ENCODE data around the gene MYOZ1. TPM values are rescaled to one million over a fixed set of nuclear protein-coding genes. Genes with fewer than 3 reads are reported as not detected.

MYOZ1 gene
- total and polyA plus RNA-seq, 2 donors (not counting 1 experiment from before 2014, with no cell fraction given), result not detected

GRCh38 chr10:73593812-73594211, 47.5 kb downstream of the MYOZ1 start:
- no peak for TF ChIP-seq CTCF (IDR thresholded peaks at IDR 0.05)
- no peak for TF ChIP-seq EZH2 (IDR thresholded peaks at IDR 0.05; ENCODE audit: borderline replicate concordance, insufficient read depth, low read depth, low read length, poor library complexity, severe bottlenecking)
- H4K20me1 ChIP-seq (ENCODE audit: control insufficient read depth, insufficient read depth, low read length, poor library complexity, severe bottlenecking), result no peaks in the 10 kb centered on the region
- H3K36me3 ChIP-seq (replicated peaks in 1 of 2; ENCODE audit: control extremely low read depth in 1 of 2, control insufficient read depth in 1 of 2, extremely low read depth in 1 of 2, insufficient read depth in 2 of 2, low read length in 1 of 2), result no peaks in the 10 kb centered on the region
- H3K27ac ChIP-seq (ENCODE audit: low read length in 2 of 2), result no peak overlapping the region
- no peak overlapping the region for H3K9ac ChIP-seq (ENCODE audit: low read length)
- no peaks in the 10 kb centered on the region for H3K9me3 Mint-ChIP-seq (ENCODE audit: insufficient read depth)
- peaks cover 12 to 14% of the 10 kb centered on the region in 2 donors for H3K4me1 ChIP-seq (ENCODE audit: control insufficient read depth in 2 of 2, insufficient read depth in 2 of 2, low read length in 2 of 2)
- H3K4me2 ChIP-seq (replicated peaks; ENCODE audit: low read depth, low read length, poor library complexity, severe bottlenecking), result no peak overlapping the region
- no peak overlapping the region for H3K4me3 ChIP-seq (ENCODE audit: control extremely low read depth in 1 of 5, extremely low read depth in 1 of 5, insufficient read depth in 1 of 5, low read depth in 2 of 5, low read length in 4 of 5)
- no peak overlapping the region for H2AFZ ChIP-seq (ENCODE audit: insufficient read depth, low read depth, low read length, poor library complexity, severe bottlenecking)
- WGBS (ENCODE audit: insufficient coverage), result 93% methylated on average over 3 of the region's 5 CpGs
- peaks cover 16% of the 10 kb centered on the region for H3K4me1 Mint-ChIP-seq
- ATAC-seq (ENCODE audit: low read depth) (no peak), DNase-seq (no peak)
- H3K27me3 Mint-ChIP-seq, result no peaks in the 10 kb centered on the region
- ChIA-PET CTCF (interaction anchor here (0.7 kb wide), 1 partner anchor 13 kb away, joined by 3 read pairs; no protein-coding TSS in a partner anchor), POLR2A (no interaction called here)
- intact Hi-C loops (cut with micrococcal nuclease), result no loop called here
- H3K4me3 Mint-ChIP-seq, result no peak overlapping the region
- H3K79me2 ChIP-seq (ENCODE audit: control insufficient read depth, insufficient read depth, low read length), result no peaks in the 10 kb centered on the region
- no peaks in the 10 kb centered on the region for H3K27me3 ChIP-seq (replicated peaks in 1 of 4; ENCODE audit: control extremely low read depth in 1 of 4, control insufficient read depth in 3 of 4, insufficient read depth in 4 of 4, low read length in 3 of 4)
- H3K9me3 ChIP-seq (ENCODE audit: control extremely low read depth in 1 of 3, control insufficient read depth in 2 of 3, insufficient read depth in 1 of 3, low read length in 2 of 3), result no peaks in the 10 kb centered on the region
- H3K27ac Mint-ChIP-seq, result no peak overlapping the region

- Mint-ChIP-seq H3K4me1 (peaks cover 16% of the 10 kb centered on the region), H3K4me3 (no peak overlapping the region), H3K27me3 (no peaks in the 10 kb centered on the region), H3K9me3 (ENCODE audit: insufficient read depth) (no peaks in the 10 kb centered on the region), H3K27ac (no peak overlapping the region)
- H3K79me2 ChIP-seq (ENCODE audit: control insufficient read depth, insufficient read depth, low read length), result no peaks in the 10 kb centered on the region
- no peaks in the 10 kb centered on the region for H3K36me3 ChIP-seq (replicated peaks in 1 of 2; ENCODE audit: control extremely low read depth in 1 of 2, control insufficient read depth in 1 of 2, extremely low read depth in 1 of 2, insufficient read depth in 2 of 2, low read length in 1 of 2)
- ATAC-seq (ENCODE audit: low read depth) (no peak), DNase-seq (no peak)
- H4K20me1 ChIP-seq (ENCODE audit: control insufficient read depth, insufficient read depth, low read length, poor library complexity, severe bottlenecking), result no peaks in the 10 kb centered on the region
- ChIA-PET POLR2A (no interaction called here), CTCF (no interaction called here)
- H3K27ac ChIP-seq (ENCODE audit: low read length in 2 of 2), result no peak overlapping the region
- no peak overlapping the region for H2AFZ ChIP-seq (ENCODE audit: insufficient read depth, low read depth, low read length, poor library complexity, severe bottlenecking)
- H3K4me1 ChIP-seq (ENCODE audit: control insufficient read depth in 2 of 2, insufficient read depth in 2 of 2, low read length in 2 of 2), result peaks cover 12 to 14% of the 10 kb centered on the region in 2 donors
- no peaks in the 10 kb centered on the region for H3K9me3 ChIP-seq (ENCODE audit: control extremely low read depth in 1 of 3, control insufficient read depth in 2 of 3, insufficient read depth in 1 of 3, low read length in 2 of 3)
- TF ChIP-seq CTCF (IDR thresholded peaks at IDR 0.05) (no peak), EZH2 (IDR thresholded peaks at IDR 0.05; ENCODE audit: borderline replicate concordance, insufficient read depth, low read depth, low read length, poor library complexity, severe bottlenecking) (no peak)
- whole genome bisulfite sequencing (ENCODE audit: insufficient coverage), result no CpG with 5 or more reads among the region's 4 CpGs
- no peak overlapping the region for H3K4me3 ChIP-seq (ENCODE audit: control extremely low read depth in 1 of 5, extremely low read depth in 1 of 5, insufficient read depth in 1 of 5, low read depth in 2 of 5, low read length in 4 of 5)
- H3K9ac ChIP-seq (ENCODE audit: low read length), result no peak overlapping the region
- intact Hi-C loops (cut with micrococcal nuclease), result no loop called here
- H3K4me2 ChIP-seq (replicated peaks; ENCODE audit: low read depth, low read length, poor library complexity, severe bottlenecking), result no peak overlapping the region
- H3K27me3 ChIP-seq (replicated peaks in 1 of 4; ENCODE audit: control extremely low read depth in 1 of 4, control insufficient read depth in 3 of 4, insufficient read depth in 4 of 4, low read length in 3 of 4), result no peaks in the 10 kb centered on the region
Measured at GRCh38 chr10:73593110-73593509, 48.2 kb downstream of the MYOZ1 start.

Measured in B cell (primary cell).